Neural crest cell (in vitro differentiated cells): ENCODE data around the gene SMAD6. TPM values are rescaled to one million over a fixed set of nuclear protein-coding genes. Genes with fewer than 3 reads are reported as not detected.

ENCODE experiments used
- DNase-seq: peaks from one replicate; pipeline ENCODE4 v3.0.0; 2021; ENCODE audit warnings: low read depth, mixed read lengths, low spot score
- H3K27ac Mint-ChIP-seq: one replicate; pipeline ENCODE4 v1.8.0; 2021; ENCODE audit warnings: mild to moderate bottlenecking, mixed read lengths; ENCODE audit not compliant: unreplicated experiment
- H3K27me3 Mint-ChIP-seq: 2 replicates; pipeline ENCODE4 v1.8.0; 2021; ENCODE audit warnings: low read depth, mild to moderate bottlenecking, mixed read lengths
- H3K36me3 Mint-ChIP-seq: 2 replicates; pipeline ENCODE4 v1.8.0; 2021; ENCODE audit warnings: low read depth, mild to moderate bottlenecking, mixed read lengths
- H3K4me1 Mint-ChIP-seq: 2 replicates; pipeline ENCODE4 v1.8.0; 2021; ENCODE audit warnings: mixed read lengths
- H3K4me3 Mint-ChIP-seq: one replicate; pipeline ENCODE4 v1.8.0; 2021; ENCODE audit warnings: mild to moderate bottlenecking, mixed read lengths
- H3K9me3 Mint-ChIP-seq: 2 replicates; pipeline ENCODE4 v1.8.0; 2021; ENCODE audit warnings: mixed read lengths
- total RNA-seq: library from RNA; stranded (reverse); gene quantifications from 2 replicates; pipeline ENCODE4 v1.2.1, GENCODE V29; 2021
- TF ChIP-seq, protein P1 (sequence below): fragments of 200-600 bp; sonication (generic); conservative IDR thresholded peaks from 2 replicates; pipeline ENCODE4 v1.5.0; 2021; ENCODE audit warnings: antibody characterized with exemption, mild to moderate bottlenecking

SMAD6 gene
- total RNA-seq, 1 donor from 2014 or later, result 4.7 TPM

DNA sequence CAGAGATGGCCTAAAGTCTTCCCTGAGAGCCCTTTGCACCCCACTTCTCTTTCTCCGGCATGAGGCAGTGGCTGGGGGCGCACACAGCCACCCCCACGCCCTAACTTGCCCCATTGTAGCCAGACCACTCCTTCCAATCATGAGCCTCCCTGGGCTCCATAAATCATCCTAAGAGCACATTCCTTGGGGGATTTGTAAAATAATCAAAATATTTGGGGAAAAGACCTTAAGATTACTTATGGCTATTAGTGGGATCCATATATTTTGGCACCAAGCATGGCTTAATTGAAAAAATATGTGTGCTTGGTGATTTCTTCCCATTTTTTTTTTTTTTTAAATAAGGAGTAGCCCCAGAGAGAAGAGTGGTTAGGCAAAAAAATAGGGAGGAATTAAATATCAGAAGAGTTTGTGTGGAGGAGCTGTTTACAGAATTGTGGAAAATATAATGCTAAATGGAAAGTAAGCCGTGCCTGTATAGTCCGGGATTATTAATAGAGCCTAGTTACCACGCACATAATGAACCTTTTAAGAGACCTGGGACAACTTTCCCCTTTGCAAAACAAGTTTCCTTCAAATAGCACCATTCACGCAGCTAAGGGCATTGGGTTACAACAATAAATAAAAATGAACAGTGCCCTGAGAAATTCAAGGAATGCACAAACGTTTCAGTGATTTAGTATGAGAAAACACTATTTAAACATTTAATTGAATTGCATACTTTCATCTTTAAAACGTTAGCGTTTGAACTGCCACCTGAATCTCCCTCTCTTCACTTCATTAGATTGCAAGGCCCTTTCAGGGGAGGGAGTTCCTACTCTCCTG lies 46.1 kb downstream of the SMAD6 start:
- Mint-ChIP-seq H3K9me3 (no peaks in the 10 kb centered on the region), H3K4me1 (peaks cover 36% of the 10 kb centered on the region), H3K4me3 (no peak overlapping the region), H3K27me3 (no peaks in the 10 kb centered on the region), H3K27ac (peak overlapping the region; percentile 66), H3K36me3 (no peaks in the 10 kb centered on the region)
- DNase-seq, result no peak
- TF ChIP-seq, protein P1, sequence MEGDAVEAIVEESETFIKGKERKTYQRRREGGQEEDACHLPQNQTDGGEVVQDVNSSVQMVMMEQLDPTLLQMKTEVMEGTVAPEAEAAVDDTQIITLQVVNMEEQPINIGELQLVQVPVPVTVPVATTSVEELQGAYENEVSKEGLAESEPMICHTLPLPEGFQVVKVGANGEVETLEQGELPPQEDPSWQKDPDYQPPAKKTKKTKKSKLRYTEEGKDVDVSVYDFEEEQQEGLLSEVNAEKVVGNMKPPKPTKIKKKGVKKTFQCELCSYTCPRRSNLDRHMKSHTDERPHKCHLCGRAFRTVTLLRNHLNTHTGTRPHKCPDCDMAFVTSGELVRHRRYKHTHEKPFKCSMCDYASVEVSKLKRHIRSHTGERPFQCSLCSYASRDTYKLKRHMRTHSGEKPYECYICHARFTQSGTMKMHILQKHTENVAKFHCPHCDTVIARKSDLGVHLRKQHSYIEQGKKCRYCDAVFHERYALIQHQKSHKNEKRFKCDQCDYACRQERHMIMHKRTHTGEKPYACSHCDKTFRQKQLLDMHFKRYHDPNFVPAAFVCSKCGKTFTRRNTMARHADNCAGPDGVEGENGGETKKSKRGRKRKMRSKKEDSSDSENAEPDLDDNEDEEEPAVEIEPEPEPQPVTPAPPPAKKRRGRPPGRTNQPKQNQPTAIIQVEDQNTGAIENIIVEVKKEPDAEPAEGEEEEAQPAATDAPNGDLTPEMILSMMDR, result no peak

DNA sequence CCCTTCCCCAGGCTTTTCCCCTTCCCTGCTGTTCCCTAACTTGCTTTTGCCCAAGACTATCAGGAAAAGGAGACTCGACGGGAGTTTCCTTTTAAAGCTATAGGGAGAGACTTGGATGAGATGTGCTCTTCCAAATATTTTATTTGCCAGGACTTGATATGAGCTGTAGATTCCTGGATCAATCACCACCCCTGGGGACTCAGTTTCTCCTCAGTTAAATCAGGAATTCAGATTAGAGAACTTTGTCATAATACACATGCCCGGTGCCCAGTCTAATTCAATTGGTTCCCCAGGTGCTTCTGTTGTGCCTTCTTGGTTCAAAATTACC lies 46.6 kb downstream of the SMAD6 start:
- peak overlapping the region; percentile 66 for H3K27ac Mint-ChIP-seq
- no peaks in the 10 kb centered on the region for H3K9me3 Mint-ChIP-seq
- DNase-seq, result no peak
- no peak overlapping the region for H3K4me3 Mint-ChIP-seq
- no peaks in the 10 kb centered on the region for H3K36me3 Mint-ChIP-seq
- peaks cover 36% of the 10 kb centered on the region for H3K4me1 Mint-ChIP-seq
- TF ChIP-seq, protein P1, result no peak
- H3K27me3 Mint-ChIP-seq, result no peaks in the 10 kb centered on the region

DNA sequence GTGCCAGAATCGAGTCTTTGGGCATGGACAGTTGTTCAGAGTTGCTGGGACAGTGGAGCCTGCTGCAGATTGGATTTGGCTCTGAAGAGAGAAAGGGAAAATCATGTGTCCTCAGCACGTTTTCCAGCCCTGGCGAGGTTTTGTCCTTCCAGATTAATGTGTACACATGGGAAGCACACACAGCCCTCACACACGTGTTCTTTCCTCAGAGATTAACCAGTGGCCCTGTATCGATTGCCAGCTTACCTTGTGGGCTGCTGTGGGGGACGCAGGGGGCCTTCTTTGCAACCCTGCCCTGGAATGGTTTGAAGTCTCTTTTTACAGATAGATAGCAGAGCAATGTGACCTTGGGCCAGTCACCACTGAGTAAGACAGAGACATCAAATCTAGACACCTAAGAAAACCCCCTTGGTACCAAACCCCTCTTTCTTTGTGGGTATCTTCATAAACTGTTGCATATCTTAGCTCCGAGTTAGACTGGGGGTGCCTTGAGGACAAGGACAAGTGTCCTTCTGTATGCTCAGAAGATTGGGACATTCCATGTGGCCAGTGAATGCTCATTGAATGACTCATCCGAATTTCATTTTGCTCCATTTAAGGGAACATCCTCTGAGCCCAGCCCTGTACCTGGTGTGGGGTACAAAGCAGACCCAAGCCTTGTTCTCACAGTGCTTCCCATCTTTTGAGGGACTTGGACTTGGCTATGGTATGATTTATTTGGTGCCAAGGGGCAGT lies 48.0 kb downstream of the SMAD6 start:
- H3K27ac Mint-ChIP-seq, result peak overlapping the region; percentile 13
- peaks cover 36% of the 10 kb centered on the region for H3K4me1 Mint-ChIP-seq
- no peak for DNase-seq
- no peak overlapping the region for H3K4me3 Mint-ChIP-seq
- peaks cover under 1% of the 10 kb centered on the region for H3K9me3 Mint-ChIP-seq
- H3K36me3 Mint-ChIP-seq, result peaks cover 5% of the 10 kb centered on the region
- TF ChIP-seq, protein P1, result no peak
- no peaks in the 10 kb centered on the region for H3K27me3 Mint-ChIP-seq

DNA sequence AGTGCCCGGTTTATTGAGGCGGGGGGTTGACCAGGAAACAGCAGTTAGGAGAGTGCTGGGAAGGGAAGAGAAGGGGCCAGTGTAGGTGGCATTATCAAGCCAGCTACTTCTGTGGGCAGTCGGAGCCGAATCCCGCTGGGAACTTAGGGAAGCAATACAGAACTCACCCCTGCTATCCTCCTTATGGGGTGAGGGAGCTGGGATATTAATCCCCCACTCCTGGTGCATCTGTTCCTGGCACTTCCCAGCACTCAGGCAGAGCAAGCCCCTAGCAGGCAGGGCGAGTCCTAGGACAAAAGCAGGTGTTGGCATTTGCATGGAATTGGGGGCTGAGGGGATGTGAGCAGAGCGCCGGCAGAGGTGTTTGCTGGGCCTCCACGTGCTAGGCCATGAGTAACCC lies 48.6 kb downstream of the SMAD6 start:
- DNase-seq, result no peak
- peak overlapping the region; percentile 13 for H3K27ac Mint-ChIP-seq
- H3K27me3 Mint-ChIP-seq, result no peaks in the 10 kb centered on the region
- H3K4me3 Mint-ChIP-seq, result no peak overlapping the region
- peaks cover 4% of the 10 kb centered on the region for H3K9me3 Mint-ChIP-seq
- TF ChIP-seq, protein P1, result no peak
- peaks cover 31% of the 10 kb centered on the region for H3K4me1 Mint-ChIP-seq
- peaks cover 9% of the 10 kb centered on the region for H3K36me3 Mint-ChIP-seq

DNA sequence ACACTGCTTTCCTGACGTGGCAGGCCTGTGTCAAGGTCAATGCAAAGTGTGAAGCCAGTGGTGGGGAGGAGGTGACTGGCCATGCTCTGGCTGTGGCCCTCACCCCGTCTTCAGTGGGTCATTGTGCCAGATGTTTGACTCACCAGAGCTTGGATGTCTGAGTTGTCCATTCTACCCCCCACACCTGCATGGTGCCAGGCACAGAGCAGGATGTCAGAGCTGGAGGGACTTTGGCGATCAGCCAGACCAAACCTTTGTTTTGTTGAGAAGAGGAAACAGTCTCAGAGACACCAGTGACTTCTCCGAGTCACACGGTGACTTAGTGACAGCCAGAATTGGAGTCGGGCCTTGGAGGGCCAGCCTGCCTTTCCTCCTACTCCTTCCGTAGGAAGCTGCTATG lies 49.5 kb downstream of the SMAD6 start:
- no peak for DNase-seq
- Mint-ChIP-seq H3K27ac (peak overlapping the region; percentile 27), H3K9me3 (peaks cover 4% of the 10 kb centered on the region), H3K4me1 (peaks cover 21% of the 10 kb centered on the region), H3K27me3 (no peaks in the 10 kb centered on the region), H3K36me3 (peaks cover 9% of the 10 kb centered on the region), H3K4me3 (no peak overlapping the region)
- TF ChIP-seq, protein P1, result no peak
